ENCODE data around the gene ABHD16A.

GRCh38 chr6:31736021-31736767, 33.1 kb upstream of the ABHD16A start, which contains the start of gene CLIC1:
- TF ChIP-seq CTCF (IDR thresholded peaks at IDR 0.05), result no peak
- TF ChIP-seq POLR2A (IDR thresholded peaks at IDR 0.05), result peak in 3 of 4 donors; percentile 88 to 97 (median 93)
